NB4 (cell line): ENCODE data around the gene DHRS7.

Experiments
- POLR2A ChIP-seq: IDR thresholded peaks from 2 replicates; pipeline ENCODE4 v1.6.1; 2011; ENCODE audit warnings: mild to moderate bottlenecking; ENCODE audit not compliant: insufficient read length; ENCODE audit errors: extremely low read depth
- TF ChIP-seq, protein P1 (sequence below): IDR thresholded peaks from one replicate; pipeline ENCODE4 v1.5.1; 2012; ENCODE audit warnings: low read depth, low read length

DNA sequence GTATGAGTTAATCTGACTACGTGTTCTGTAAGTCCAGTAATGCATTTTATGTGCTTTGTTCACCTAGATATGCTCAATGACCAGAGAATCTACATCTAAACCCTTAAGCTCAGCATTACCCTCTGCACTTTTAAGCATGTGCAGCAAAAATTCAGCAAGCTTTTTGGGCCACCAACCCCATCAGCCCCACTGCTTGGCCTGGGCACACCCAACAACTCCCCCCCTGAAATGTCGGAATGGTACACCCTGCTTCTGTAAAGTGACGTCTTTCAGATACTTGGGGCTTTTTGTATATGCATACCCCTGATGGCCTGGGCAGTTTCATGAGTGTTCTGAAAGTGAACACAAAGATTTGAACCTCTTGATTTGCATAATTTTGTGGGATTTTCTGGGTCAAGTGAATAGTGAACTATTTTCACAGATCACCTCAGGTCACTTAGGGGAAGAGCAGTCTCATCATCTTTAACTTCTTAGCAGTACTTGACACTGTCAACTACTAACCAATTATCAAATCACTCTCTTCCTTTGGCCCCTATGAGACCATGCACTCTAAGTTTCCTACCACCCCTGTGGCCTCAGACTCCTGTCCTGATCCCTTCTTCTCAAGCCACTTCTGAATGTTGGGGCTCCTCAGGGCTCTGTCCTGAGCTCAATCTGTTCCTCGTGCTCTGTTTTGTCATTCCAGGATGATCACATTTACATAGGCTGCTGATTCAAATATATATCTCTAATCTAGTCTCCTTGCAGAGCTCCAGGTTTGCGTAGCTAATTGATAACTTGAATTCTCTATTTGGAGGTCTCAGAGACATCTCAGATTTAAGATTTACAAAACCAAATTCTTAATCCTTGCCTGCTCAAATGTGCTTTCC lies 47.5 kb upstream of the DHRS7 start:
- TF ChIP-seq, protein P1, sequence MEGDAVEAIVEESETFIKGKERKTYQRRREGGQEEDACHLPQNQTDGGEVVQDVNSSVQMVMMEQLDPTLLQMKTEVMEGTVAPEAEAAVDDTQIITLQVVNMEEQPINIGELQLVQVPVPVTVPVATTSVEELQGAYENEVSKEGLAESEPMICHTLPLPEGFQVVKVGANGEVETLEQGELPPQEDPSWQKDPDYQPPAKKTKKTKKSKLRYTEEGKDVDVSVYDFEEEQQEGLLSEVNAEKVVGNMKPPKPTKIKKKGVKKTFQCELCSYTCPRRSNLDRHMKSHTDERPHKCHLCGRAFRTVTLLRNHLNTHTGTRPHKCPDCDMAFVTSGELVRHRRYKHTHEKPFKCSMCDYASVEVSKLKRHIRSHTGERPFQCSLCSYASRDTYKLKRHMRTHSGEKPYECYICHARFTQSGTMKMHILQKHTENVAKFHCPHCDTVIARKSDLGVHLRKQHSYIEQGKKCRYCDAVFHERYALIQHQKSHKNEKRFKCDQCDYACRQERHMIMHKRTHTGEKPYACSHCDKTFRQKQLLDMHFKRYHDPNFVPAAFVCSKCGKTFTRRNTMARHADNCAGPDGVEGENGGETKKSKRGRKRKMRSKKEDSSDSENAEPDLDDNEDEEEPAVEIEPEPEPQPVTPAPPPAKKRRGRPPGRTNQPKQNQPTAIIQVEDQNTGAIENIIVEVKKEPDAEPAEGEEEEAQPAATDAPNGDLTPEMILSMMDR = no peak
- TF ChIP-seq POLR2A = no peak
